Activated CD8-positive, alpha-beta memory T cell treated with anti-CD3 and anti-CD28 coated beads, Interleukin-2, amount 10 ng/mL, durations not matched to agents 7 days and 5 days (primary cell): ENCODE results near the gene NEK6. TPM values are rescaled to one million over a fixed set of nuclear protein-coding genes. Genes with fewer than 3 reads are reported as not detected.
A peak's percentile ranks its signal among the peaks of the same experiment; 100 is the strongest.
"Not testable (repeated sequence)": the region's sequence is repeated elsewhere in the genome, so short reads cannot be mapped to it uniquely, and the experiment has no call there.

Source experiments
- ATAC-seq: fragments of 150-1000 bp; cut with Tn5 transposase; one replicate; pipeline ENCODE4 v1.10.0; 2021; ENCODE audit warnings: moderate library complexity
- CTCF ChIA-PET: fragments of 350-600 bp; sonication (Branson Sonifier 250); formaldehyde crosslinking; loops from one replicate; lab custom pipeline; 2021; ENCODE audit warnings: antibody characterized with exemption; lab: Charles Lee
- DNase-seq: peaks from one replicate; pipeline ENCODE4 v3.0.0-alpha.2; 2020
- H3K27ac Mint-ChIP-seq: one replicate; pipeline ENCODE4 v1.8.0; 2021; ENCODE audit warnings: mild to moderate bottlenecking, mixed read lengths
- H3K27me3 Mint-ChIP-seq: one replicate; pipeline ENCODE4 v1.8.0; 2021; ENCODE audit warnings: mixed read lengths
- H3K36me3 Mint-ChIP-seq: one replicate; pipeline ENCODE4 v1.8.0; 2021; ENCODE audit warnings: mild to moderate bottlenecking, mixed read lengths
- H3K4me1 Mint-ChIP-seq: one replicate; pipeline ENCODE4 v1.8.0; 2021; ENCODE audit warnings: mixed read lengths
- H3K4me3 Mint-ChIP-seq: one replicate; pipeline ENCODE4 v1.8.0; 2021; ENCODE audit warnings: mild to moderate bottlenecking, moderate library complexity, mixed read lengths
- H3K9me3 Mint-ChIP-seq: one replicate; pipeline ENCODE4 v1.8.0; 2022; ENCODE audit warnings: low read depth, mixed read lengths
- total RNA-seq, 2 experiments: library from RNA; stranded (reverse); gene quantifications; one replicate each; pipeline ENCODE4 v1.2.3, GENCODE V29; 2021

Gene NEK6
- total RNA-seq, 2 experiments from 2014 or later = 6.3 to 10.9 TPM

DNA sequence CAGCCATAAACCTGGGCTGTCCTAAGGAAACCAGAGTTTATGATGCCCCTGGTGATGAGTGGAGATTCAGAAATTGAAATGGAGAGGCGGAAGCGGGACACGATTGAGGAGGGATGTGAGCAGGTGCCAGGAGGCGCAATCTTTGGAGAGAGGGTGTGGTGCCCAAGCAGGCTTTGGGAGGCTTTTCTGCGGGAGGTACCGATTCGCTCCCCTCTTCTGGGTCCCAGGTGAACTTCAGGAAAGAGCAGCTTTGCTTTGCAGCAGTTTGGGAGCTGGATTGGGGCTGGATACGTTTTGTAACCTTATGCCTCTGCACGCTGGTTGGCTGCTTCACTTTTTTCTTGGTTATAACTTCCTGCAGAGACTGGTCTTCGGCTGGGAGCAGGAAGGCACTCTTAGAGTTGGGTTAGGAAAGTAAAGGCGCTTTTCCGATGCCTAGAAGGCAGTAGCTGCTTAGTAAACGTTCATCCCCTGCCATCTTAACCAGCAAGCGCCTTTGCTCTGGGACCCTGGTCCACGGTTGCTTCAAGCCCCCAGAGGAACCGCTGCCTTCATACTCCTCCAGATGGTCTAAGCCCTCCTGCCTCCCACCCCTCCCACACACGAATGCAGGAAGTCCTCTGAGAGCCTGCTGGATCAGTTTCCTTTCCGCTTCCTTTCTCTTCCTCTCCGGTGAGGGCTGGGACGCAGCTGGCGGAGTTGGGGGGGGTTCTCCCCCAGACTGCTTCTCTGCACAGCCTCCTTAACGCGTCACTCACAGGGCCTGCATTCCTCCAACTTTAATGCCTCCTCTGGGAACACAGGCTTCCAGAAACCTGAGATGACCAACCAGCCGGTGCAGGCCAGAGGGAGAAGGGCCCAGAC is 15.2 kb upstream of the NEK6 start:
- H3K27ac Mint-ChIP-seq = no peak overlapping the region
- no peak overlapping the region for H3K4me3 Mint-ChIP-seq

GRCh38 chr9:124247393-124247792 is 10.4 kb upstream of the NEK6 start:
- not testable (repeated sequence) for H3K27ac Mint-ChIP-seq, H3K36me3 Mint-ChIP-seq, H3K4me1 Mint-ChIP-seq, DNase-seq, H3K9me3 Mint-ChIP-seq, H3K4me3 Mint-ChIP-seq, ATAC-seq
- H3K27me3 Mint-ChIP-seq = peaks cover 33% of the 10 kb centered on the region
- CTCF ChIA-PET = interaction anchor here (0.8 to 1.1 kb wide), 2 partner anchors 9 to 45 kb away, joined by 3 to 4 read pairs; no protein-coding TSS in a partner anchor

More for the DNA sequence above, 15.2 kb upstream of the NEK6 start:
- Mint-ChIP-seq H3K27me3 (peaks cover 49% of the 10 kb centered on the region), H3K4me1 (peaks cover 28% of the 10 kb centered on the region), H3K9me3 (no peaks in the 10 kb centered on the region), H3K36me3 (no peaks in the 10 kb centered on the region)
- DNase-seq (no peak), ATAC-seq (no peak)
- CTCF ChIA-PET = interaction anchor here (0.6 to 1.1 kb wide), 2 partner anchors 116 to 144 kb away, joined by 3 read pairs; no protein-coding TSS in a partner anchor

- Mint-ChIP-seq H3K9me3 (no peaks in the 10 kb centered on the region), H3K36me3 (no peaks in the 10 kb centered on the region), H3K4me1 (peaks cover 8% of the 10 kb centered on the region), H3K4me3 (no peak overlapping the region), H3K27ac (no peak overlapping the region), H3K27me3 (peaks cover 34% of the 10 kb centered on the region)
- CTCF ChIA-PET = interaction anchor here (0.8 to 1.1 kb wide), 2 partner anchors 9 to 45 kb away, joined by 3 to 4 read pairs; no protein-coding TSS in a partner anchor
- DNase-seq (no peak), ATAC-seq (no peak)
These were observed 9.7 kb upstream of the NEK6 start for GRCh38 chr9:124248066-124248465.

DNA sequence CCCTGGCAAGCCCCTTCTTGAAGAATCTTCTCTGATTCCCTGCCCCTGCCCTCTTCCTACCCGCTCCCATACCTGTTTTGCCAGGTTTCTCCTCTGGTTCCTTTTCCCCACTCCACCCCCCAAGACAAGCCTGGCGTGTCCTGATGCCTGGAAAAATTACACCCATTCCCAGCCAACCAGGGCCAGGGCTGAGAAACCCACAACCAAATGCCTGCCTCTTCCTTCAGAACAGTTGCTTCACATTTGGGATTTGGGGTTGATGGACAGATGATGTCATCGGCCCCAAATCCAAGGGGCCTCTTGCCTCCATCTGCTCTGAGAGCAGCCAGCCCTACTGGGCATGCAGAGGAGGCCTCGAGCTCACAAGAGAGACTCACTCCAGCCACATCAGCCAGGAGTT is 8.8 kb upstream of the NEK6 start:
- Mint-ChIP-seq H3K36me3 (no peaks in the 10 kb centered on the region), H3K27me3 (peaks cover 31% of the 10 kb centered on the region), H3K9me3 (no peaks in the 10 kb centered on the region), H3K4me3 (no peak overlapping the region), H3K27ac (no peak overlapping the region), H3K4me1 (peaks cover 11% of the 10 kb centered on the region)
- no peak for ATAC-seq
- CTCF ChIA-PET = no interaction called here
- DNase-seq = no peak

DNA sequence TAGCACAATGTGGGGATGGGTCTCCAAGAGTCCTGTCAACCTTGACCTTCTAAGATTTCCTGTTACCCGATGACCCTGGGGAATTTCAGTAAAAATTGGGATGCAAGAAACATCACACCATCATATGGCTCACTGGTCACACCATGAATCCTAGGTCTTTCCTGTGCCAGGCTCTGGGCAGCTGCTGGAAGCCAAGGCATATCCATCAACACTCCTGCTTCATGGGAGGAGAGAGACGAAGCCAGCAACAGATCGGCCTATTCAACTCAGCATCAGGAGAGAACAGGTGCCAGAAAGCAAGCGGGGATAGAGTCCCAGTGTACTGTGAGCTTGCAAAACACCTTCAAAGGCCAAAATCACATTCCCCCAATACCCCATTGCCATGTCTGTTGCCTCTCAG is 6.5 kb upstream of the NEK6 start:
- Mint-ChIP-seq H3K36me3 (no peaks in the 10 kb centered on the region), H3K27ac (no peak overlapping the region), H3K4me1 (peaks cover 25% of the 10 kb centered on the region), H3K27me3 (peaks cover 38% of the 10 kb centered on the region), H3K4me3 (no peak overlapping the region), H3K9me3 (no peaks in the 10 kb centered on the region)
- CTCF ChIA-PET = no interaction called here
- no peak for DNase-seq
- ATAC-seq = no peak

DNA sequence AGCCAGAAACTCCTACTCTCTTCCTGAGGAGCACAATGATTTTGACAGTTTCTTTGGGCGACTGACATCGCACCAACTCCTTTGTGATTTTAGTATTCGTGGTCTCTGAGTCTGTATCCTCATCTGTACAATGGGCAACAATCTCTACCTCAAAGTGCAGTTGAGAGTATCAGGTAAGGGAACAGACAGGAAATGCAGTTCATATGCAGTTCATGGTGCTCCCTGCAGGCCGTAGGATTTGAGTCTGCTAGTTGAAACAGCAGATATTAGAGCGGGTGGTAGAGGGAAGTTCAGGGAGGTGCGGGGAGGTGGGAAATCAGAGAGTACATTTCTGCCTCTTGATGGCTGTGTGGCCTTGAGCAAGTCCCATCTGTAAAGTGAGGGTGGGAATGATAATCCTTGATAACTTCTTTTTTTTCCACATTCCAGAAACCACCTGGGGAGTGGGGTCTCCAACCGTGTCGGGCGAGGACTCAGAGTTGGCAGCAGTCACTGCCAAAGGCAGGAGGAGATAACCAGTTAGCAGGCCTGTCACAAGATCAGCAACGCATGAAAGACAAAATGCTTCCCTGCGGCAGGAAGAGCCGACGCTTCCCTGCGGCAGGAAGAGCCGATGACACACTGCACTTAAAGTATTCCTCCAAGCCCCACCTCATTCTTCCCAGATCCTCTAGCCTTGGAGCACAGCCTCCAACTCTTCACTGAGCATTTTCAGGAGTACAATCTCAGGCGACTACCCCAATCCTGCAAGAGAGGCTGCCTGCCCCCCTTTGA is 6.0 kb upstream of the NEK6 start:
- no peak for DNase-seq
- no peak for ATAC-seq
- Mint-ChIP-seq H3K4me1 (peaks cover 26% of the 10 kb centered on the region), H3K36me3 (no peaks in the 10 kb centered on the region), H3K4me3 (no peak overlapping the region), H3K9me3 (no peaks in the 10 kb centered on the region), H3K27me3 (peaks cover 44% of the 10 kb centered on the region), H3K27ac (no peak overlapping the region)
- CTCF ChIA-PET = no interaction called here

DNA sequence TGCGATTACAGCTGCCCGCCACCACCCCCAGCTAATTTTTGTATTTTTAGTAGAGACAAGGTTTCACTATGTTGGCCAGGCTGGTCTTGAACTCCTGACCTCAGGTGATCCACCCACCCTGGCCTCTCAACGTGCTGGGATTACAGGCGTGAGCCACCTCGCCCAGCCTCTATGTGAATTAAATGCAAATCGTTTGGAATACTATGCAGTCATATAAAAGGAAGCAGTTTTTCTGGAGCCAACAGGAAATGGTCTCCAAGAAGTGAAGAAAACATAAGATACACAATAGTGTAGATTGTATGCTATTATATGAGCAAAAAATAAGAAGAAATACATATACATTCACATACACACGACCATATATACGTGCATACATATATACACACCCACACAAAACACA is 4.9 kb upstream of the NEK6 start:
- H3K4me3 Mint-ChIP-seq, H3K9me3 Mint-ChIP-seq, H3K36me3 Mint-ChIP-seq, H3K27ac Mint-ChIP-seq, ATAC-seq, DNase-seq, CTCF ChIA-PET: not testable (repeated sequence)
- Mint-ChIP-seq H3K27me3 (peaks cover 50% of the 10 kb centered on the region), H3K4me1 (peaks cover 29% of the 10 kb centered on the region)

GRCh38 chr9:124254261-124254682 is 3.5 kb upstream of the NEK6 start:
- Mint-ChIP-seq H3K27ac (peak overlapping the region; percentile 65), H3K4me1 (peaks cover 33% of the 10 kb centered on the region), H3K9me3 (no peaks in the 10 kb centered on the region), H3K36me3 (peaks cover 1% of the 10 kb centered on the region), H3K27me3 (peaks cover 56% of the 10 kb centered on the region), H3K4me3 (peak overlapping the region; percentile 18)
- DNase-seq (peak; percentile 74), ATAC-seq (peak; percentile 71)
- CTCF ChIA-PET = no interaction called here

GRCh38 chr9:124255222-124255621 is 2.5 kb upstream of the NEK6 start:
- peaks cover 61% of the 10 kb centered on the region for H3K27me3 Mint-ChIP-seq
- no peak overlapping the region for H3K4me3 Mint-ChIP-seq
- CTCF ChIA-PET = interaction anchor here (1.9 kb wide), 1 partner anchor 128 kb away, joined by 6 read pairs; no protein-coding TSS in a partner anchor
- H3K36me3 Mint-ChIP-seq = peaks cover 1% of the 10 kb centered on the region
- H3K27ac Mint-ChIP-seq = no peak overlapping the region
- H3K4me1 Mint-ChIP-seq = peaks cover 37% of the 10 kb centered on the region
- H3K9me3 Mint-ChIP-seq = no peaks in the 10 kb centered on the region
- ATAC-seq (no peak), DNase-seq (no peak)

DNA sequence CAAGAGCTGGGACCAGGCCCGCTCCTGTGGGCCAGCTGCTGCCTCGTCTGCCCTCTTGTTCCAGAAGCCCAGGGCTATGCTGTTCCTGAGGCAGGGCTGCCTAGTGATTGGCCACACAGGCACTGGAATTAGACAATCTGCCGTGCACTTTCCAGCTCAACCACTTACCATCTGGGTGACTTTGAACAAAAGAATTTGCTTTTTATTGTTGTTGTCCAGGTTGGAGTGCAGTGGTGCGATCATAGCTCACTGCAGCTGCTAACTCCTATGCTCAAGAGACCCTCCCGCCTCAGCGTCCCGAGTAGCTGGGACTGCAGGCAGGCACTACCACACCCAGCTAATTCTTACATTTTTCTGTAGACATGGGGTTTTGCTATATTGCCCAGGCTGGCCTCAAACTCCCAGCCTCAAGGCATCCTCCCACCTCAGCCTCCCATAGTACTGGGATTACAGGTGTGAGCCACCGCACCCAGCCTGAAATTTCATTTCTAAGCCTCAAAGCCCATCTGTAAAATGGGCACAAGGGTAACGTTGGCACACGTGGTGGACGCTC is 1.2 kb upstream of the NEK6 start:
- peaks cover 68% of the 10 kb centered on the region for H3K27me3 Mint-ChIP-seq
- H3K9me3 Mint-ChIP-seq = no peaks in the 10 kb centered on the region
- peak overlapping the region; percentile 48 for H3K27ac Mint-ChIP-seq
- H3K36me3 Mint-ChIP-seq = peaks cover 1% of the 10 kb centered on the region
- CTCF ChIA-PET = interaction anchor here (0.7 to 1.9 kb wide), 4 partner anchors 9 to 130 kb away, joined by 3 to 6 read pairs (median 4); no protein-coding TSS in a partner anchor
- ATAC-seq = no peak
- no peak for DNase-seq
- H3K4me3 Mint-ChIP-seq = peak overlapping the region; percentile 72
- H3K4me1 Mint-ChIP-seq = peaks cover 41% of the 10 kb centered on the region

- Mint-ChIP-seq H3K9me3 (no peaks in the 10 kb centered on the region), H3K27me3 (peaks cover 66% of the 10 kb centered on the region), H3K4me3 (peak overlapping the region; percentile 72), H3K27ac (peak overlapping the region; percentile 48), H3K4me1 (peaks cover 38% of the 10 kb centered on the region), H3K36me3 (peaks cover 1% of the 10 kb centered on the region)
- ATAC-seq = no peak
- CTCF ChIA-PET = interaction anchor here (0.7 to 1.8 kb wide), 3 partner anchors 9 to 55 kb away, joined by 3 to 4 read pairs (median 3); no protein-coding TSS in a partner anchor
- DNase-seq = no peak
These were observed 492 bp upstream of the NEK6 start for GRCh38 chr9:124257070-124257843.

DNA sequence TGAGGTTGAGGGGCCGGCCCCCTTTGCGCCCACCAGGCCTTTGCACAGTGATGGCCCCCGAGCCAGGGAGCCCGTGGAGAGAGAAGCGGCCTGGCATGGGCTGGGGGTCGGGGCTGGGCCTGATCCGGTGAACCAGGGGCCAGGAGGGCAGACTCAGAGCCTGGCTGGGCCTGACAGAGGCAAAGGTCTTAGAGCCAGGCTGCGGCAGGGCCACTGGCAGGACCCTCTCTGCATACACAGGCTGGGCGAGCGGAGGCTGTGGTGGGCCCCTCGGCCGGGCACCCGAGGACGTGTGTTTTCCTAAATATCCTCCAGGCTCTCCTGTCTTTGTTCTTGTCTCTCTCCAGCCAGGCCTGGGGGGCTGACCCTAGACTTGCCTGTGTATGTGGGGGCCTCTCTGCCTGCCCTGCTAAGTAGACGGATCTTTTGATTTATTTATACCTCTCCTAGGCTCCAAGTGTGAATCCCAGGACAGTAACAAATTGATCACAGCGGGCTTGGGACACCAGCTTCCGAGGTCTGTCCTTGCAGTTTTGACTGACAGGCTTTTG is 933 bp downstream of the NEK6 start:
- CTCF ChIA-PET = no interaction called here
- no peak for ATAC-seq

More for the DNA sequence above, 933 bp downstream of the NEK6 start:
- H3K4me1 Mint-ChIP-seq = peaks cover 38% of the 10 kb centered on the region
- H3K27ac Mint-ChIP-seq = peak overlapping the region; percentile 9
- H3K27me3 Mint-ChIP-seq = peaks cover 61% of the 10 kb centered on the region
- DNase-seq = no peak
- H3K4me3 Mint-ChIP-seq = peak overlapping the region; percentile 86
- H3K9me3 Mint-ChIP-seq = no peaks in the 10 kb centered on the region
- peaks cover 1% of the 10 kb centered on the region for H3K36me3 Mint-ChIP-seq
